NOMO-1 treated with DMSO at 0.1 percent for 48 hours (cell line): ENCODE measurements around the gene ZMYM2.
"Not testable (repeated sequence)": the region's sequence is repeated elsewhere in the genome, so short reads cannot be mapped to it uniquely, and the experiment has no call there.

Source experiments
- DNase-seq: peaks from one replicate; lab custom pipeline; 2025; ENCODE audit not compliant: unreplicated experiment; lab: John Stamatoyannopoulos, UW

Gene ZMYM2

GRCh38 chr13:19982447-19983043 is 24.0 kb downstream of the ZMYM2 start:
- DNase-seq: no peak

- peak; percentile 54 for DNase-seq
Observed at GRCh38 chr13:19984430-19985218, 26.1 kb downstream of the ZMYM2 start.

- no peak for DNase-seq
Observed at GRCh38 chr13:19985219-19985556, 26.7 kb downstream of the ZMYM2 start.

GRCh38 chr13:19991531-19991930 is 33.0 kb downstream of the ZMYM2 start:
- no peak for DNase-seq

GRCh38 chr13:19993024-19993423 is 34.5 kb downstream of the ZMYM2 start:
- DNase-seq: no peak

GRCh38 chr13:19998960-19999359 is 40.4 kb downstream of the ZMYM2 start:
- DNase-seq: no peak

- DNase-seq: no peak
Observed at GRCh38 chr13:20000062-20000552, 41.6 kb downstream of the ZMYM2 start.

- no peak for DNase-seq
Observed at GRCh38 chr13:20001366-20002190, 43.1 kb downstream of the ZMYM2 start.

- no peak for DNase-seq
Observed at GRCh38 chr13:20002787-20003186, 44.3 kb downstream of the ZMYM2 start.

- DNase-seq: no peak
Observed at GRCh38 chr13:20006206-20006605, 47.7 kb downstream of the ZMYM2 start.

GRCh38 chr13:20015763-20016162 is 57.2 kb downstream of the ZMYM2 start:
- no peak for DNase-seq

- DNase-seq: no peak
Observed at GRCh38 chr13:20016649-20017364, 58.3 kb downstream of the ZMYM2 start.

- no peak for DNase-seq
Observed at GRCh38 chr13:20017365-20017711, 58.8 kb downstream of the ZMYM2 start.

- no peak for DNase-seq
Observed at GRCh38 chr13:20019043-20019442, 60.5 kb downstream of the ZMYM2 start.

- peak; percentile 70 for DNase-seq
Observed at GRCh38 chr13:20024702-20025101, 66.2 kb downstream of the ZMYM2 start.

- no peak for DNase-seq
Observed at GRCh38 chr13:20028953-20029352, 70.4 kb downstream of the ZMYM2 start.

- no peak for DNase-seq
Observed at GRCh38 chr13:20033486-20033885, 75.0 kb downstream of the ZMYM2 start.

- DNase-seq: no peak
Observed at GRCh38 chr13:20035130-20035529, 76.6 kb downstream of the ZMYM2 start.

GRCh38 chr13:20037908-20038307 is 79.4 kb downstream of the ZMYM2 start:
- DNase-seq: no peak

GRCh38 chr13:20042603-20043002 is 84.1 kb downstream of the ZMYM2 start:
- DNase-seq: not testable (repeated sequence)

- no peak for DNase-seq
Observed at GRCh38 chr13:20043207-20043925, 84.8 kb downstream of the ZMYM2 start.
